HepG2 (cell line): ENCODE data around the gene DRAP1. TPM values are rescaled to one million over a fixed set of nuclear protein-coding genes. Genes with fewer than 3 reads are reported as not detected.
A peak's percentile ranks its signal among the peaks of the same experiment; 100 is the strongest.

Source experiments
- DMAP1 ChIP-seq: IDR thresholded peaks from 2 replicates; pipeline ENCODE4 v1.6.1; 2016
- ELF4 ChIP-seq: sonication (generic); formaldehyde crosslinking; IDR thresholded peaks from 2 replicates; pipeline ENCODE4 v1.5.0; 2020; ENCODE audit warnings: missing genetic modification reagents, mild to moderate bottlenecking, moderate library complexity, borderline replicate concordance
- KLF16 ChIP-seq, 2 experiments: sonication (generic) in 1 of 2; formaldehyde crosslinking in 1 of 2; IDR thresholded peaks; 2 replicates each; pipeline versions ENCODE4 v1.6.1 to v1.8.0; 2016 to 2023; ENCODE audit warnings: missing genetic modification reagents in 2 of 2, missing compliant biosample characterization in 1 of 2
- NFIC ChIP-seq: IDR thresholded peaks from 2 replicates; pipeline ENCODE4 v1.6.1; 2012; ENCODE audit warnings: mild to moderate bottlenecking, low read length, inconsistent platforms
- SKI ChIP-seq: fragments of 450-650 bp; IDR thresholded peaks from one replicate; pipeline ENCODE4 v1.6.1; 2018; ENCODE audit warnings: mild to moderate bottlenecking; ENCODE audit not compliant: partially characterized antibody
- SOX5 ChIP-seq: IDR thresholded peaks from 2 replicates; pipeline ENCODE4 v1.6.1; 2016; ENCODE audit warnings: borderline replicate concordance
- TSC22D2 ChIP-seq: sonication (generic); formaldehyde crosslinking; IDR thresholded peaks from 2 replicates; pipeline ENCODE4 v1.5.1; 2020; ENCODE audit warnings: missing genetic modification reagents, mild to moderate bottlenecking, borderline replicate concordance
- ZFP37 ChIP-seq: sonication (generic); formaldehyde crosslinking; IDR thresholded peaks from 2 replicates; pipeline ENCODE4 v1.4.0; 2020; ENCODE audit warnings: missing genetic modification reagents, borderline replicate concordance
- ZMYM3 ChIP-seq: sonication (generic); formaldehyde crosslinking; IDR thresholded peaks from 2 replicates; pipeline ENCODE4 v1.5.1; 2020; ENCODE audit warnings: mild to moderate bottlenecking, missing genetic modification reagents
- ZNF20 ChIP-seq: sonication (generic); formaldehyde crosslinking; IDR thresholded peaks from 2 replicates; pipeline ENCODE4 v1.4.0; 2020; ENCODE audit warnings: mild to moderate bottlenecking, moderate library complexity, missing genetic modification reagents
- ZNF333 ChIP-seq: sonication (generic); formaldehyde crosslinking; IDR thresholded peaks from 2 replicates; pipeline ENCODE4 v1.4.0; 2020; ENCODE audit warnings: mild to moderate bottlenecking, missing genetic modification reagents, borderline replicate concordance
- ZNF547 ChIP-seq: sonication (generic); formaldehyde crosslinking; IDR thresholded peaks from 2 replicates; pipeline ENCODE4 v1.5.1; 2020; ENCODE audit warnings: mild to moderate bottlenecking, missing genetic modification reagents
- ZNF570 ChIP-seq: sonication (generic); formaldehyde crosslinking; IDR thresholded peaks from 2 replicates; pipeline ENCODE4 v1.4.0; 2020; ENCODE audit warnings: mild to moderate bottlenecking, missing genetic modification reagents, borderline replicate concordance
- ZNF75D ChIP-seq: sonication (generic); formaldehyde crosslinking; IDR thresholded peaks from 2 replicates; pipeline ENCODE4 v1.8.1; 2023; ENCODE audit warnings: missing genetic modification reagents, mild to moderate bottlenecking, borderline replicate concordance
- polyA plus RNA-seq, 8 experiments: library from polyadenylated mRNA; depleted of rRNA in 3 of 8; stranded (reverse) in 7 of 8; unstranded in 1 of 8; fragments of >200 nt; fragmentation: Illumina TruSeq in 4 of 8; extraction: Trizol in 4 of 8; gene quantifications; 2 replicates each; pipeline versions ENCODE4 v1.2.1 to v1.2.3, GENCODE V29; 2011 to 2016; ENCODE audit warnings: low read depth in 4 of 8, missing spikeins in 1 of 8, mixed read lengths in 1 of 8; ENCODE audit not compliant: insufficient read depth in 1 of 8
- total RNA-seq, 5 experiments: library from RNA; depleted of rRNA; stranded (reverse); fragments of >200 nt; fragmentation: Illumina TruSeq; extraction: Trizol; gene quantifications; 2 replicates each; pipeline ENCODE4 v1.2.3, GENCODE V29; 2016; ENCODE audit warnings: low read depth in 1 of 5
- TF ChIP-seq, protein P1 (sequence below), 2 experiments: fragments of 450-650 bp in 1 of 2; sonication (generic) in 1 of 2; formaldehyde crosslinking in 1 of 2; IDR thresholded peaks; 2 replicates each; pipeline versions ENCODE4 v1.6.1 to v1.8.0; 2016 to 2022; ENCODE audit warnings: antibody characterized with exemption in 1 of 2, mild to moderate bottlenecking in 1 of 2, missing genetic modification reagents in 1 of 2
- TF ChIP-seq, protein P2 (sequence below): sonication (generic); formaldehyde crosslinking; conservative IDR thresholded peaks from 2 replicates; pipeline ENCODE4 v1.4.0; 2020; ENCODE audit warnings: missing genetic modification reagents

Gene DRAP1
- total and polyA plus RNA-seq, 2 of the 13 experiments (the other 11 are each of a cell fraction or from before 2014, with no cell fraction given): 46.8 to 52.3 TPM

DNA sequence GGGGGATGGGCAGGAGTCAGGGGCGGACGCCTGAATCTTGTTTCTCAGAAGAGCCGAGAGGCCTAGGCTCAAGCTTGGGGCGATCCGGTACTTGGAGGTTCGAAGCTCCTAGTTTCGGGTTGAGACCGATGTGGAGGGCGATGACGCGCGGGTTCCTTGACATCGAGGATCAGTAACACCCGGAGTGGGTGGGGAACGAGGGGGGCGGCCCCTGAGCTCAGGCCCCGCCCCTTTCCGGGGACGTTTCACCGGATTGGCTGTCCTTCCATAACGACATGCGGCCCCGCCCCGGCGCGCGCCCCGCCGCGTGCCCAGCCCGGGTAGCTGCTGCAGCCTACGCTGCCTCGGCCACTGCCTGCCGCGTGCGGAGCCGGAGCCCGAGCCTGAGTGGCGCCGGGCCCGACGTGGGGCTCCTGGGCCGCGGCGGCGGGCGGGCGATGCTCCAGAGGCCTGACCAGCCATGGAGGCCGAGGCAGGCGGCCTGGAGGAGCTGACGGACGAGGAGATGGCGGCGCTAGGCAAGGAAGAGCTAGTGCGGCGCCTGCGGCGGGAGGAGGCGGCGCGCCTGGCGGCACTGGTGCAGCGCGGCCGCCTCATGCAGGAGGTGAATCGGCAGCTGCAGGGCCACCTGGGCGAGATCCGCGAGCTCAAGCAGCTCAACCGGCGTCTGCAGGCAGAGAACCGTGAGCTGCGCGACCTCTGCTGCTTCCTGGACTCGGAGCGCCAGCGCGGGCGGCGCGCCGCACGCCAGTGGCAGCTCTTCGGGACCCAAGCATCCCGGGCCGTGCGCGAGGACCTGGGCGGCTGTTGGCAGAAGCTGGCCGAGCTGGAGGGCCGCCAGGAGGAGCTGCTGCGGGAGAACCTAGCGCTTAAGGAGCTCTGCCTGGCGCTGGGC lies 28.7 kb upstream of the DRAP1 start, which contains the start of gene CCDC85B (continued):
- TF ChIP-seq, protein P1, sequence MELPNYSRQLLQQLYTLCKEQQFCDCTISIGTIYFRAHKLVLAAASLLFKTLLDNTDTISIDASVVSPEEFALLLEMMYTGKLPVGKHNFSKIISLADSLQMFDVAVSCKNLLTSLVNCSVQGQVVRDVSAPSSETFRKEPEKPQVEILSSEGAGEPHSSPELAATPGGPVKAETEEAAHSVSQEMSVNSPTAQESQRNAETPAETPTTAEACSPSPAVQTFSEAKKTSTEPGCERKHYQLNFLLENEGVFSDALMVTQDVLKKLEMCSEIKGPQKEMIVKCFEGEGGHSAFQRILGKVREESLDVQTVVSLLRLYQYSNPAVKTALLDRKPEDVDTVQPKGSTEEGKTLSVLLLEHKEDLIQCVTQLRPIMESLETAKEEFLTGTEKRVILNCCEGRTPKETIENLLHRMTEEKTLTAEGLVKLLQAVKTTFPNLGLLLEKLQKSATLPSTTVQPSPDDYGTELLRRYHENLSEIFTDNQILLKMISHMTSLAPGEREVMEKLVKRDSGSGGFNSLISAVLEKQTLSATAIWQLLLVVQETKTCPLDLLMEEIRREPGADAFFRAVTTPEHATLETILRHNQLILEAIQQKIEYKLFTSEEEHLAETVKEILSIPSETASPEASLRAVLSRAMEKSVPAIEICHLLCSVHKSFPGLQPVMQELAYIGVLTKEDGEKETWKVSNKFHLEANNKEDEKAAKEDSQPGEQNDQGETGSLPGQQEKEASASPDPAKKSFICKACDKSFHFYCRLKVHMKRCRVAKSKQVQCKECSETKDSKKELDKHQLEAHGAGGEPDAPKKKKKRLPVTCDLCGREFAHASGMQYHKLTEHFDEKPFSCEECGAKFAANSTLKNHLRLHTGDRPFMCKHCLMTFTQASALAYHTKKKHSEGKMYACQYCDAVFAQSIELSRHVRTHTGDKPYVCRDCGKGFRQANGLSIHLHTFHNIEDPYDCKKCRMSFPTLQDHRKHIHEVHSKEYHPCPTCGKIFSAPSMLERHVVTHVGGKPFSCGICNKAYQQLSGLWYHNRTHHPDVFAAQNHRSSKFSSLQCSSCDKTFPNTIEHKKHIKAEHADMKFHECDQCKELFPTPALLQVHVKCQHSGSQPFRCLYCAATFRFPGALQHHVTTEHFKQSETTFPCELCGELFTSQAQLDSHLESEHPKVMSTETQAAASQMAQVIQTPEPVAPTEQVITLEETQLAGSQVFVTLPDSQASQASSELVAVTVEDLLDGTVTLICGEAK (IDR thresholded peaks at IDR 0.05): no peak
- TF ChIP-seq, protein P1 (CRISPR knock-in tag; IDR thresholded peaks at IDR 0.05): no peak
- TF ChIP-seq DMAP1 (CRISPR knock-in tag) (peak; percentile 64; the same call in 1 of the 2 replicates), ZNF75D (CRISPR knock-in tag) (no peak), ZNF20 (CRISPR knock-in tag) (no peak), ELF4 (CRISPR knock-in tag) (peak; percentile 72; the same call in 1 of the 2 replicates), SKI (peak; percentile 46), ZNF570 (no peak), KLF16 (CRISPR knock-in tag; IDR thresholded peaks at IDR 0.05) (peak in 1 of 2 experiments; percentile 58; a peak in 2 of 4 replicates), ZNF333 (peak; percentile 25; the same call in 1 of the 2 replicates), TSC22D2 (CRISPR knock-in tag) (0 out of 2 replicates have a peak, but pooled peaks have one; percentile 72), SOX5 (CRISPR knock-in tag) (no peak), ZNF547 (CRISPR knock-in tag) (peak; percentile 85), ZFP37 (CRISPR knock-in tag) (no peak), NFIC (no peak), ZMYM3 (no peak)
- TF ChIP-seq, protein P2, sequence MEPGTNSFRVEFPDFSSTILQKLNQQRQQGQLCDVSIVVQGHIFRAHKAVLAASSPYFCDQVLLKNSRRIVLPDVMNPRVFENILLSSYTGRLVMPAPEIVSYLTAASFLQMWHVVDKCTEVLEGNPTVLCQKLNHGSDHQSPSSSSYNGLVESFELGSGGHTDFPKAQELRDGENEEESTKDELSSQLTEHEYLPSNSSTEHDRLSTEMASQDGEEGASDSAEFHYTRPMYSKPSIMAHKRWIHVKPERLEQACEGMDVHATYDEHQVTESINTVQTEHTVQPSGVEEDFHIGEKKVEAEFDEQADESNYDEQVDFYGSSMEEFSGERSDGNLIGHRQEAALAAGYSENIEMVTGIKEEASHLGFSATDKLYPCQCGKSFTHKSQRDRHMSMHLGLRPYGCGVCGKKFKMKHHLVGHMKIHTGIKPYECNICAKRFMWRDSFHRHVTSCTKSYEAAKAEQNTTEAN (CRISPR knock-in tag): peak; percentile 75; the same call in 1 of the 2 replicates
